CD4-positive, alpha-beta T cell (primary cell): ENCODE results near the gene TUBA3C. TPM values are rescaled to one million over a fixed set of nuclear protein-coding genes. Genes with fewer than 3 reads are reported as not detected.

Source experiments
- ATAC-seq: fragments of 200-7000 bp; cut with Tn5 transposase; one replicate; pipeline ENCODE4 v1.10.0; 2022; ENCODE audit warnings: mild to moderate bottlenecking; ENCODE audit not compliant: poor library complexity
- CTCF ChIA-PET: fragments of 350-600 bp; sonication (Branson Sonifier 250); formaldehyde crosslinking; loops from one replicate; lab custom pipeline; 2021; ENCODE audit warnings: antibody characterized with exemption, inconsistent platforms; lab: Charles Lee
- POLR2A ChIA-PET: fragments of 350-600 bp; sonication (Branson Sonifier 250); formaldehyde crosslinking; loops from one replicate; lab custom pipeline; 2021; ENCODE audit warnings: antibody characterized with exemption, inconsistent platforms; lab: Charles Lee
- DNase-seq, 14 experiments: peaks; one replicate each; pipeline ENCODE4 v3.0.0-alpha.2; 2013 to 2020; ENCODE audit warnings: mixed read lengths in 2 of 14
- H3K27ac ChIP-seq, 2 donors: one replicate each; pipeline versions ENCODE4 v1.5.1 to v1.7.0; 2013; ENCODE audit warnings: low read length in 2 of 2, low read depth in 1 of 2, mild to moderate bottlenecking in 1 of 2
- H3K27me3 ChIP-seq, 2 experiments: 1 replicate in 1 of 2; 2 replicates in 1 of 2; pipeline versions ENCODE4 v1.6.1 to v1.7.0; 2013; ENCODE audit warnings: low read length in 2 of 2, control low read depth in 1 of 2, mild to moderate bottlenecking in 1 of 2, moderate library complexity in 1 of 2; ENCODE audit not compliant: insufficient read depth in 2 of 2, control insufficient read depth in 1 of 2
- H3K36me3 ChIP-seq: one replicate; pipeline ENCODE4 v1.6.1; 2013; ENCODE audit warnings: low read length, control low read depth; ENCODE audit not compliant: insufficient read depth
- H3K4me1 ChIP-seq: one replicate; pipeline ENCODE4 v1.6.1; 2013; ENCODE audit warnings: low read length, control low read depth; ENCODE audit not compliant: insufficient read depth
- H3K4me3 ChIP-seq: one replicate; pipeline ENCODE4 v1.5.1; 2013; ENCODE audit warnings: mild to moderate bottlenecking, low read length, moderate library complexity
- H3K9me3 ChIP-seq, 2 experiments: 1 replicate in 1 of 2; 2 replicates in 1 of 2; pipeline versions ENCODE4 v1.6.1 to v1.7.0; 2013; ENCODE audit warnings: low read length in 2 of 2, mild to moderate bottlenecking in 2 of 2, control low read depth in 1 of 2, moderate library complexity in 1 of 2; ENCODE audit not compliant: control insufficient read depth in 1 of 2, insufficient read depth in 1 of 2
- H3K27ac Mint-ChIP-seq: one replicate; pipeline ENCODE4 v1.8.0; 2020; ENCODE audit warnings: mixed read lengths
- H3K27me3 Mint-ChIP-seq: one replicate; pipeline ENCODE4 v1.8.0; 2021; ENCODE audit warnings: mixed read lengths
- H3K36me3 Mint-ChIP-seq: one replicate; pipeline ENCODE4 v1.8.0; 2021; ENCODE audit warnings: low read depth, mixed read lengths
- H3K4me1 Mint-ChIP-seq: one replicate; pipeline ENCODE4 v1.8.0; 2021; ENCODE audit warnings: low read depth, mixed read lengths
- H3K4me3 Mint-ChIP-seq: one replicate; pipeline ENCODE4 v1.8.0; 2020; ENCODE audit warnings: mild to moderate bottlenecking, mixed read lengths
- H3K9me3 Mint-ChIP-seq: one replicate; pipeline ENCODE4 v1.8.0; 2020; ENCODE audit warnings: mixed read lengths
- intact Hi-C, 2 experiments: fragments of 100-400 bp; cut with DNase I in 1 of 2; cut with micrococcal nuclease in 1 of 2; formaldehyde crosslinking; loops; one replicate each; pipeline versions ENCODE4 v1.15.1 to v1.9.0; 2023 to 2025; cut with DNase I, micrococcal nuclease
- total RNA-seq, 174 experiments: library from RNA in 2 of 174; stranded (reverse) in 2 of 174; gene quantifications; one replicate each; pipeline ENCODE4 v1.2.3 and lab custom pipeline; 2021 to 2026
- TF ChIP-seq, protein P1 (sequence below): fragments of 200-600 bp; IDR thresholded peaks from one replicate; pipeline ENCODE4 v1.8.0; 2022; ENCODE audit warnings: antibody characterized with exemption, mild to moderate bottlenecking

Gene TUBA3C
- total RNA-seq, 2 experiments from 2014 or later, result not detected

DNA sequence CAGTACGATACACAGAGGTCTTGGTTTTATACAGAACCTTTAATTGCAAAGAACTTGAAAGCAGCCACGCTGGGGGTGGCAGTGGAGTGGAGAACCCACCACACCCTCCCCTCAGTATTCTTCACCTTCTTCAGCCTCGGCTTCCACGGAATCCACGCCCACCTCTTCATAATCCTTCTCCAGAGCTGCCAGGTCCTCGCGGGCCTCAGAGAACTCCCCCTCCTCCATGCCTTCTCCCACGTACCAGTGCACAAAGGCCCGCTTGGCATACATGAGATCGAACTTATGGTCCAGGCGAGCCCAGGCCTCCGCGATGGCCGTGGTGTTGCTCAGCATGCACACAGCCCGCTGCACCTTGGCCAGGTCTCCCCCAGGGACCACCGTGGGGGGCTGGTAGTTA, 7.9 kb downstream of the TUBA3C start:
- Mint-ChIP-seq H3K27me3 (no peaks in the 10 kb centered on the region), H3K9me3 (no peaks in the 10 kb centered on the region), H3K27ac (no peak overlapping the region), H3K4me1 (no peaks in the 10 kb centered on the region), H3K36me3 (no peaks in the 10 kb centered on the region), H3K4me3 (no peak overlapping the region)
- no peaks in the 10 kb centered on the region for H3K4me1 ChIP-seq
- H3K27ac ChIP-seq, result no peak overlapping the region
- peaks cover 0 to 15% of the 10 kb centered on the region in 2 experiments for H3K9me3 ChIP-seq
- H3K36me3 ChIP-seq, result no peaks in the 10 kb centered on the region
- ChIA-PET POLR2A (no interaction called here), CTCF (no interaction called here)
- ATAC-seq (no peak), DNase-seq (no peak)
- intact Hi-C loops, result no loop called here
- TF ChIP-seq, protein P1, sequence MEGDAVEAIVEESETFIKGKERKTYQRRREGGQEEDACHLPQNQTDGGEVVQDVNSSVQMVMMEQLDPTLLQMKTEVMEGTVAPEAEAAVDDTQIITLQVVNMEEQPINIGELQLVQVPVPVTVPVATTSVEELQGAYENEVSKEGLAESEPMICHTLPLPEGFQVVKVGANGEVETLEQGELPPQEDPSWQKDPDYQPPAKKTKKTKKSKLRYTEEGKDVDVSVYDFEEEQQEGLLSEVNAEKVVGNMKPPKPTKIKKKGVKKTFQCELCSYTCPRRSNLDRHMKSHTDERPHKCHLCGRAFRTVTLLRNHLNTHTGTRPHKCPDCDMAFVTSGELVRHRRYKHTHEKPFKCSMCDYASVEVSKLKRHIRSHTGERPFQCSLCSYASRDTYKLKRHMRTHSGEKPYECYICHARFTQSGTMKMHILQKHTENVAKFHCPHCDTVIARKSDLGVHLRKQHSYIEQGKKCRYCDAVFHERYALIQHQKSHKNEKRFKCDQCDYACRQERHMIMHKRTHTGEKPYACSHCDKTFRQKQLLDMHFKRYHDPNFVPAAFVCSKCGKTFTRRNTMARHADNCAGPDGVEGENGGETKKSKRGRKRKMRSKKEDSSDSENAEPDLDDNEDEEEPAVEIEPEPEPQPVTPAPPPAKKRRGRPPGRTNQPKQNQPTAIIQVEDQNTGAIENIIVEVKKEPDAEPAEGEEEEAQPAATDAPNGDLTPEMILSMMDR, result no peak
- H3K4me3 ChIP-seq, result no peak overlapping the region
- H3K27me3 ChIP-seq, result no peaks in the 10 kb centered on the region

DNA sequence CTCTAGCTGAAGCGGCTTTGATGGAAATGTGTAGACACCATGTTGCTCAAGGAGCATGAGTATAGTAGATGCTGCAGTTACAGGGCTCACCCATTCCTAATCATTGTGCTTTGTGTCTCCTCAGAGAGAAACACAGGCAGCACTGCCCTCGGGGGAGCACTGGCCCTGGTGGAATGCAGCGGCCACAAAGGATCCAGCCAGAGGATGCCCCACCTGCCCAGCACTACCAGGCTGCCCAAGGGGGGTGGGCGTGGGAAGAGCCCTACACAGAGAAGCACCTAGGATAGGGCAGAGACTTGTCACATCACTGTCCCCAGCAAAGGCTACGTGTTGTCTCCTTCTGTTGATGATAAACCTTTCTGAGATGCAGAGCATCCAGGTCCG, 9.0 kb downstream of the TUBA3C start:
- H3K4me3 ChIP-seq, result no peak overlapping the region
- POLR2A ChIA-PET, result no interaction called here
- no peaks in the 10 kb centered on the region for H3K27me3 Mint-ChIP-seq
- no peak overlapping the region for H3K27ac Mint-ChIP-seq
- H3K9me3 Mint-ChIP-seq, result no peaks in the 10 kb centered on the region
- H3K27ac ChIP-seq, result no peak overlapping the region
- intact Hi-C loops, result no loop called here
- H3K27me3 ChIP-seq, result no peaks in the 10 kb centered on the region
- DNase-seq, result no peak
- ATAC-seq, result no peak
- H3K4me3 Mint-ChIP-seq, result no peak overlapping the region
- TF ChIP-seq, protein P1, result no peak
- no peaks in the 10 kb centered on the region for H3K36me3 Mint-ChIP-seq
- H3K36me3 ChIP-seq, result no peaks in the 10 kb centered on the region
- H3K4me1 ChIP-seq, result no peaks in the 10 kb centered on the region
- no peaks in the 10 kb centered on the region for H3K4me1 Mint-ChIP-seq
- peaks cover 0 to 9% of the 10 kb centered on the region in 2 experiments for H3K9me3 ChIP-seq
- CTCF ChIA-PET, result no interaction called here

DNA sequence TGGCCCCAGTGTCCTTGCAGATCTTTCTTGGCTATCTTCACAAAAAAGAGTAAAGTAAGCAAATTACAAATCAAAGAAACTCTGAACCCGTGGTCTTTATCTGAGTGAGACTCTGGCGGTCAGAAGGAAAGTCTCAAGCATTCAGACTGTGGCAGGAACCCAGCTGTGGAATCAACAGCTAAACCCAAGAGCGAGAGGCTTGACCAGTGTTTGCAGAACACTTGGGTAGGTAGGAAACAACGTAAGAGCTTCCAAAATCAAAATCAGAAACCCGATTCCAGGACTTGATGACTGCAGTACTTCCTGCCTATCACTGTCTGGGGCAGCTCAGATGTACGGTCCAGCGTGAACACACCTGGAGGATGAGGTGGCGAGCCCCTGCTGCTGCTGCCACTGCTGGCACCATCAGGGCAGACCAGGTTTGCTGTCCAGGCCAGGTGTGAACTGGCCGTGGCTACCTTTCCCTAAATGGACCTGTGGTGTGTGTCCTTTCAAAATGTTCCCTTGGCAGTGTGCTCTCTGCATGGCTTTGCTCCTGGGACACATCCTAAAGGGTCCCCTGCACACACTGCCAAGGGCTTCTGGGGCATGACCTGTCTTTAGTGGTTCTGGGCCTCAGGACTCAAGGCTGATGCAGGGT, 9.5 kb downstream of the TUBA3C start:
- TF ChIP-seq, protein P1, result no peak
- no peaks in the 10 kb centered on the region for H3K4me1 ChIP-seq
- H3K4me3 ChIP-seq, result no peak overlapping the region
- H3K27me3 Mint-ChIP-seq, result no peaks in the 10 kb centered on the region
- intact Hi-C loops, result no loop called here
- CTCF ChIA-PET, result no interaction called here
- peaks cover 0 to 9% of the 10 kb centered on the region in 2 experiments for H3K9me3 ChIP-seq
- H3K27ac ChIP-seq, result no peak overlapping the region
- no peaks in the 10 kb centered on the region for H3K36me3 ChIP-seq
- H3K27me3 ChIP-seq, result no peaks in the 10 kb centered on the region
- POLR2A ChIA-PET, result no interaction called here
- ATAC-seq, result no peak
- no peak overlapping the region for H3K27ac Mint-ChIP-seq
- H3K36me3 Mint-ChIP-seq, result no peaks in the 10 kb centered on the region
- H3K4me1 Mint-ChIP-seq, result no peaks in the 10 kb centered on the region
- no peak for DNase-seq
- H3K4me3 Mint-ChIP-seq, result no peak overlapping the region
- H3K9me3 Mint-ChIP-seq, result no peaks in the 10 kb centered on the region
